HEK293 (cell line): ENCODE measurements around the gene CPLX1.

Experiments
- CTCF ChIA-PET: fragments of 350-600 bp; formaldehyde crosslinking; extraction: SDS; loops from one replicate; lab custom pipeline; 2021; ENCODE audit warnings: antibody characterized with exemption; lab: Yijun Ruan, JAX
- POLR2A ChIA-PET: fragments of 300-600 bp; formaldehyde crosslinking; extraction: SDS; loops from one replicate; lab custom pipeline; 2020; ENCODE audit warnings: antibody characterized with exemption, inconsistent platforms; lab: Yijun Ruan, JAX
- H3K27ac ChIP-seq: fragments of 200-500 bp; sonication (Bioruptor generic); 2 replicates; pipeline ENCODE4 v1.5.1; 2014; ENCODE audit warnings: low read depth, low read length, control low read depth, inconsistent platforms; ENCODE audit errors: extremely low read depth
- H3K36me3 ChIP-seq, 2 experiments: fragments of 200-500 bp in 1 of 2; sonication (Bioruptor generic) in 1 of 2; 1 replicate in 1 of 2; 2 replicates in 1 of 2; pipeline ENCODE4 v1.5.1; 2014 to 2017; ENCODE audit warnings: inconsistent platforms in 2 of 2, low read length in 2 of 2; ENCODE audit not compliant: control insufficient read depth in 2 of 2, insufficient read depth in 1 of 2
- H3K4me1 ChIP-seq: fragments of 200-500 bp; sonication (Bioruptor generic); 2 replicates; pipeline ENCODE4 v1.5.1; 2014; ENCODE audit warnings: mild to moderate bottlenecking, low read length, inconsistent platforms; ENCODE audit not compliant: control insufficient read depth, insufficient read depth
- H3K4me3 ChIP-seq: 2 replicates; pipeline ENCODE4 v1.5.1; 2011; ENCODE audit warnings: low read depth, mild to moderate bottlenecking, control low read depth, low read length, moderate library complexity
- H3K9me3 ChIP-seq: fragments of 200-500 bp; sonication (Bioruptor generic); 2 replicates; pipeline ENCODE4 v1.5.1; 2014; ENCODE audit warnings: low read depth, low read length, inconsistent platforms; ENCODE audit not compliant: control insufficient read depth, insufficient read depth
- REST ChIP-seq: fragments of 450-650 bp; formaldehyde crosslinking; IDR thresholded peaks from 2 replicates; pipeline ENCODE4 v1.5.1; 2016; ENCODE audit warnings: missing biosample characterization, missing genetic modification characterization
- YY1 ChIP-seq: fragments of 450-650 bp; formaldehyde crosslinking; IDR thresholded peaks from 2 replicates; pipeline ENCODE4 v1.5.1; 2018; ENCODE audit warnings: missing biosample characterization, missing genetic modification characterization
- ZNF121 ChIP-seq: fragments of 450-650 bp; formaldehyde crosslinking; IDR thresholded peaks from 2 replicates; pipeline ENCODE4 v1.5.1; 2016; ENCODE audit warnings: missing biosample characterization, missing genetic modification characterization
- ZNF133 ChIP-seq: fragments of 450-650 bp; formaldehyde crosslinking; IDR thresholded peaks from 2 replicates; pipeline ENCODE4 v1.5.1; 2016; ENCODE audit warnings: missing biosample characterization, missing genetic modification characterization
- ZNF146 ChIP-seq: fragments of 450-650 bp; formaldehyde crosslinking; IDR thresholded peaks from 2 replicates; pipeline ENCODE4 v1.5.1; 2016; ENCODE audit warnings: missing biosample characterization, missing genetic modification characterization
- ZNF175 ChIP-seq: fragments of 450-650 bp; formaldehyde crosslinking; IDR thresholded peaks from 2 replicates; pipeline ENCODE4 v1.5.1; 2016; ENCODE audit warnings: missing biosample characterization, missing genetic modification characterization
- ZNF2 ChIP-seq: fragments of 450-650 bp; formaldehyde crosslinking; IDR thresholded peaks from 2 replicates; pipeline ENCODE4 v1.5.1; 2016; ENCODE audit warnings: missing biosample characterization, missing genetic modification characterization
- ZNF335 ChIP-seq: fragments of 450-650 bp; formaldehyde crosslinking; conservative IDR thresholded peaks from 2 replicates; pipeline ENCODE4 v1.5.1; 2016; ENCODE audit warnings: missing biosample characterization, missing genetic modification characterization
- ZNF341 ChIP-seq: fragments of 450-650 bp; formaldehyde crosslinking; IDR thresholded peaks from 2 replicates; pipeline ENCODE4; 2016; ENCODE audit warnings: low read depth, missing biosample characterization, missing genetic modification characterization
- ZNF558 ChIP-seq: fragments of 450-650 bp; formaldehyde crosslinking; IDR thresholded peaks from 2 replicates; pipeline ENCODE4 v1.5.1; 2016; ENCODE audit warnings: missing biosample characterization, missing genetic modification characterization
- ZNF621 ChIP-seq: fragments of 450-650 bp; formaldehyde crosslinking; IDR thresholded peaks from 2 replicates; pipeline ENCODE4 v1.5.1; 2017; ENCODE audit warnings: missing biosample characterization, missing genetic modification characterization
- ZNF629 ChIP-seq: fragments of 450-650 bp; formaldehyde crosslinking; IDR thresholded peaks from 2 replicates; pipeline ENCODE4 v1.5.1; 2017; ENCODE audit warnings: missing biosample characterization, missing genetic modification characterization
- ZNF791 ChIP-seq: fragments of 450-650 bp; formaldehyde crosslinking; IDR thresholded peaks from 2 replicates; pipeline ENCODE4 v1.5.1; 2016; ENCODE audit warnings: missing biosample characterization, missing genetic modification characterization
- TF ChIP-seq, protein P1 (sequence below): fragments of 450-650 bp; IDR thresholded peaks from 2 replicates; pipeline ENCODE4 v1.5.1; 2018; ENCODE audit warnings: missing biosample characterization, missing genetic modification characterization
- TF ChIP-seq, protein P2 (sequence below): fragments of 450-650 bp; formaldehyde crosslinking; IDR thresholded peaks from 2 replicates; pipeline ENCODE4 v1.5.1; 2016; ENCODE audit warnings: missing biosample characterization, missing genetic modification characterization

The CPLX1 gene

DNA sequence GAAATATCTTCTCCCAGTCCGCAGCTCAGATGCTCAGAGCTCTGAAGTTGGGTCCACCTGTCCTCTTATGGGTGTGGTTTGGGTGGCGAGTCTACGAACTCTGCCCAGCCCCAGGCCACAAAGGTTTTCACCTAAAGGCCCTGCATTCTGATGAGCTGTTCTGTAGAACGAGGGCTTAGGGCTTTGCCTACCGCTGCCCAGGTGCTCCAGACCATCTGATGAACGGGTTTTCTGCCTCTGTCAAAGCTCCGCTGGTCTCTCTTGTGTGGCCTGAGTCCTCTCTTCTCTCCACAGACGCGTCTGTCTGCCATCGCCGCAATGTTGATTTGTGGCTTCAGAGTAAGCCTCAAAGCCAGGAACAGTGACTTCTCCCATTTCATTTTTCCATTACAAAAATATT lies 28.4 kb upstream of the CPLX1 start (continued):
- TF ChIP-seq ZNF146 (tag by site-specific recombination) (no peak), ZNF791 (tag by site-specific recombination) (no peak), ZNF621 (no peak)

- TF ChIP-seq ZNF121 (tag by site-specific recombination) (no peak), ZNF629 (tag by site-specific recombination) (no peak), ZNF558 (tag by site-specific recombination) (no peak), ZNF335 (tag by site-specific recombination) (no peak), REST (tag by site-specific recombination) (no peak), ZNF341 (tag by site-specific recombination) (no peak), YY1 (tag by site-specific recombination) (no peak)
- H3K27ac ChIP-seq = no peak overlapping the region
- no peak overlapping the region for H3K4me3 ChIP-seq
- no peaks in the 10 kb centered on the region for H3K4me1 ChIP-seq
- POLR2A ChIA-PET = no interaction called here
- H3K9me3 ChIP-seq = no peaks in the 10 kb centered on the region
- H3K36me3 ChIP-seq = peaks cover 0 to 38% of the 10 kb centered on the region in 2 experiments; a peak in 1 of 3 replicates
- CTCF ChIA-PET = no interaction called here
Observed at GRCh38 chr4:853416-853781, 27.5 kb upstream of the CPLX1 start.

DNA sequence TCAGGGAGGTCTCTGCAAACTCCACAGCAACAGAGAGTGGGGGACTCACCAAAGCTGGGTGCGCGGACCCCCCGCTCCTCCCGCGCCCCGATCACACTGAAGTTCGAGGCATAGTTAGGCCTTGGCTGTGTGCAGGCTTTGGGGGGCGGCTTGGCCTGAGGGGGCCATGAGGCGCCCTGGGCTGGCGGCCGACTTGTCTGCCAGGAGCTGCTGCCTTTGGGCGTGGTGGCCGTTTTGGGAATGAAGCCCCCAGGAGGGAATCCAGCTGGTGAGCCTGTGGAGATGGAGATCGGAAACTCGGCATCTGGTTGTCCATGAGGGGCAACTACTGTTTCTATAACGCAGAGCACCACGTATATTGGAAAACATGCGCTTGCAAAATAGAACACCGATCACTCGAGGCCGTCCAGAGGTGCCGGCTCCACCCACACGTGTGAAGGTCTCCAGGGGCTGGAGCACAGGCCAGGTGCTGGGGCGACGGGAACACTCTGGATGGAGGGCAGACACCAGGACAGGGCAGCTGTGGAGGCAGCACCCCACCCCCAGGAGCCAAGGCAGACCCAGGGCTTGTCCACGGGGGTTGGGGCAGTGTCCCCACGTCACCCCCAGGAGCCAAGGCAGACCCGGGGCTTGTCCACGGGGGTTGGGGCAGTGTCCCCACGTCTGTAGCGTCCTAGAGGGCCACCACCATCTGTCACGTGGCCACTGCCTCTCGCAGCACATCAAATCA lies 25.9 kb upstream of the CPLX1 start:
- TF ChIP-seq ZNF175 (tag by site-specific recombination) (no peak), ZNF2 (tag by site-specific recombination) (no peak), ZNF133 (tag by site-specific recombination) (no peak)
- TF ChIP-seq, protein P1, sequence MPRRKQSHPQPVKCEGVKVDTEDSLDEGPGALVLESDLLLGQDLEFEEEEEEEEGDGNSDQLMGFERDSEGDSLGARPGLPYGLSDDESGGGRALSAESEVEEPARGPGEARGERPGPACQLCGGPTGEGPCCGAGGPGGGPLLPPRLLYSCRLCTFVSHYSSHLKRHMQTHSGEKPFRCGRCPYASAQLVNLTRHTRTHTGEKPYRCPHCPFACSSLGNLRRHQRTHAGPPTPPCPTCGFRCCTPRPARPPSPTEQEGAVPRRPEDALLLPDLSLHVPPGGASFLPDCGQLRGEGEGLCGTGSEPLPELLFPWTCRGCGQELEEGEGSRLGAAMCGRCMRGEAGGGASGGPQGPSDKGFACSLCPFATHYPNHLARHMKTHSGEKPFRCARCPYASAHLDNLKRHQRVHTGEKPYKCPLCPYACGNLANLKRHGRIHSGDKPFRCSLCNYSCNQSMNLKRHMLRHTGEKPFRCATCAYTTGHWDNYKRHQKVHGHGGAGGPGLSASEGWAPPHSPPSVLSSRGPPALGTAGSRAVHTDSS (tag by site-specific recombination) = no peak
- TF ChIP-seq, protein P2, sequence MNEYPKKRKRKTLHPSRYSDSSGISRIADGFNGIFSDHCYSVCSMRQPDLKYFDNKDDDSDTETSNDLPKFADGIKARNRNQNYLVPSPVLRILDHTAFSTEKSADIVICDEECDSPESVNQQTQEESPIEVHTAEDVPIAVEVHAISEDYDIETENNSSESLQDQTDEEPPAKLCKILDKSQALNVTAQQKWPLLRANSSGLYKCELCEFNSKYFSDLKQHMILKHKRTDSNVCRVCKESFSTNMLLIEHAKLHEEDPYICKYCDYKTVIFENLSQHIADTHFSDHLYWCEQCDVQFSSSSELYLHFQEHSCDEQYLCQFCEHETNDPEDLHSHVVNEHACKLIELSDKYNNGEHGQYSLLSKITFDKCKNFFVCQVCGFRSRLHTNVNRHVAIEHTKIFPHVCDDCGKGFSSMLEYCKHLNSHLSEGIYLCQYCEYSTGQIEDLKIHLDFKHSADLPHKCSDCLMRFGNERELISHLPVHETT (tag by site-specific recombination) = no peak
- H3K27ac ChIP-seq = no peak overlapping the region
- peaks cover 0 to 32% of the 10 kb centered on the region in 2 experiments; a peak in 1 of 3 replicates for H3K36me3 ChIP-seq
- POLR2A ChIA-PET = no interaction called here
- H3K9me3 ChIP-seq = no peaks in the 10 kb centered on the region
- H3K4me3 ChIP-seq = no peak overlapping the region
- CTCF ChIA-PET = interaction anchor here (0.6 kb wide), 1 partner anchor 172 kb away, joined by 4 read pairs; no protein-coding TSS in a partner anchor
- H3K4me1 ChIP-seq = no peaks in the 10 kb centered on the region
